GM21360 (cell line): Measurements from ENCODE around the gene GRK1.

Experiments
- ATAC-seq: cut with Tn5 transposase; IDR thresholded peaks from one replicate; pipeline ENCODE4 v1.9.1; 2021; ENCODE audit warnings: mild to moderate bottlenecking, moderate library complexity; ENCODE audit not compliant: unreplicated experiment

GRK1 gene

GRCh38 chr13:113632706-113633484 lies 34.1 kb upstream of the GRK1 start:
- ATAC-seq = no peak

- no peak for ATAC-seq
These were observed 33.5 kb upstream of the GRK1 start for GRCh38 chr13:113633485-113633873.

- no peak for ATAC-seq
These were observed 32.6 kb upstream of the GRK1 start for GRCh38 chr13:113634279-113635047.

- no peak for ATAC-seq
These were observed 32.0 kb upstream of the GRK1 start for GRCh38 chr13:113635048-113635420.

- no peak for ATAC-seq
These were observed 31.3 kb upstream of the GRK1 start for GRCh38 chr13:113635709-113636108.

GRCh38 chr13:113636266-113636963 lies 30.6 kb upstream of the GRK1 start:
- no peak for ATAC-seq

GRCh38 chr13:113637262-113638160 lies 29.5 kb upstream of the GRK1 start:
- no peak for ATAC-seq

GRCh38 chr13:113638173-113638746 lies 28.8 kb upstream of the GRK1 start:
- no peak for ATAC-seq

GRCh38 chr13:113638806-113639205 lies 28.2 kb upstream of the GRK1 start:
- no peak for ATAC-seq

GRCh38 chr13:113639616-113640262 lies 27.3 kb upstream of the GRK1 start:
- ATAC-seq = no peak

- no peak for ATAC-seq
These were observed 25.6 kb upstream of the GRK1 start for GRCh38 chr13:113641426-113641825.

- ATAC-seq = no peak
These were observed 24.5 kb upstream of the GRK1 start for GRCh38 chr13:113642563-113642962.

GRCh38 chr13:113643593-113643992 lies 23.4 kb upstream of the GRK1 start:
- ATAC-seq = no peak

GRCh38 chr13:113644800-113645199 lies 22.2 kb upstream of the GRK1 start:
- ATAC-seq = no peak

- ATAC-seq = no peak
These were observed 21.7 kb upstream of the GRK1 start for GRCh38 chr13:113645329-113645728.

- no peak for ATAC-seq
These were observed 20.6 kb upstream of the GRK1 start for GRCh38 chr13:113646376-113646775.

GRCh38 chr13:113646921-113647340 lies 20.1 kb upstream of the GRK1 start:
- ATAC-seq = no peak

- ATAC-seq = no peak
These were observed 19.4 kb upstream of the GRK1 start for GRCh38 chr13:113647351-113648215.

GRCh38 chr13:113648216-113648610 lies 18.8 kb upstream of the GRK1 start:
- no peak for ATAC-seq
